Activated naive CD4-positive, alpha-beta T cell treated with anti-CD3 and anti-CD28 coated beads for 36 hours (primary cell): ENCODE measurements around the gene PAN3. TPM values are rescaled to one million over a fixed set of nuclear protein-coding genes. Genes with fewer than 3 reads are reported as not detected.
A peak's percentile ranks its signal among the peaks of the same experiment; 100 is the strongest.

Source experiments
- CTCF ChIA-PET: fragments of 350-600 bp; sonication (Branson Sonifier 250); formaldehyde crosslinking; loops from one replicate; lab custom pipeline; 2021; ENCODE audit warnings: antibody characterized with exemption; lab: Charles Lee
- DNase-seq: peaks from one replicate; pipeline ENCODE4 v3.0.0-alpha.2; 2020
- H3K27ac Mint-ChIP-seq: one replicate; pipeline ENCODE4 v1.8.0; 2021; ENCODE audit warnings: mild to moderate bottlenecking, mixed read lengths
- H3K27me3 Mint-ChIP-seq: one replicate; pipeline ENCODE4 v1.8.0; 2021; ENCODE audit warnings: low read depth, mixed read lengths
- H3K36me3 Mint-ChIP-seq: one replicate; pipeline ENCODE4 v1.8.0; 2021; ENCODE audit warnings: low read depth, mixed read lengths
- H3K4me1 Mint-ChIP-seq: one replicate; pipeline ENCODE4 v1.8.0; 2021; ENCODE audit warnings: low read depth, mixed read lengths
- H3K4me3 Mint-ChIP-seq: one replicate; pipeline ENCODE4 v1.8.0; 2021; ENCODE audit warnings: mild to moderate bottlenecking, moderate library complexity, mixed read lengths
- H3K9me3 Mint-ChIP-seq: one replicate; pipeline ENCODE4 v1.8.0; 2021; ENCODE audit warnings: mixed read lengths
- intact Hi-C: fragments of 100-400 bp; cut with micrococcal nuclease; formaldehyde crosslinking; loops from one replicate; pipeline ENCODE4 v1.15.1; 2023
- total RNA-seq, 2 experiments: library from RNA; stranded (reverse); gene quantifications; one replicate each; pipeline ENCODE4 v1.2.3, GENCODE V29; 2021

The PAN3 gene
- total RNA-seq, 2 experiments from 2014 or later: 21.2 to 21.7 TPM

GRCh38 chr13:28179974-28180373 lies 41.6 kb downstream of the PAN3 start:
- no peak for DNase-seq
- no peaks in the 10 kb centered on the region for H3K27me3 Mint-ChIP-seq
- H3K9me3 Mint-ChIP-seq: no peaks in the 10 kb centered on the region
- peaks cover 27% of the 10 kb centered on the region for H3K36me3 Mint-ChIP-seq
- peaks cover 33% of the 10 kb centered on the region for H3K4me1 Mint-ChIP-seq
- no peak overlapping the region for H3K27ac Mint-ChIP-seq
- H3K4me3 Mint-ChIP-seq: no peak overlapping the region
- intact Hi-C loops: no loop called here
- CTCF ChIA-PET: interaction anchor here (0.7 kb wide), 1 partner anchor 879 kb away, joined by 3 read pairs; no protein-coding TSS in a partner anchor

- Mint-ChIP-seq H3K27me3 (no peaks in the 10 kb centered on the region), H3K27ac (no peak overlapping the region), H3K4me3 (no peak overlapping the region), H3K9me3 (no peaks in the 10 kb centered on the region), H3K36me3 (peaks cover 23% of the 10 kb centered on the region), H3K4me1 (peaks cover 33% of the 10 kb centered on the region)
- no peak for DNase-seq
- CTCF ChIA-PET: no interaction called here
- intact Hi-C loops: no loop called here
Measured at GRCh38 chr13:28181413-28181812, 43.1 kb downstream of the PAN3 start.

DNA sequence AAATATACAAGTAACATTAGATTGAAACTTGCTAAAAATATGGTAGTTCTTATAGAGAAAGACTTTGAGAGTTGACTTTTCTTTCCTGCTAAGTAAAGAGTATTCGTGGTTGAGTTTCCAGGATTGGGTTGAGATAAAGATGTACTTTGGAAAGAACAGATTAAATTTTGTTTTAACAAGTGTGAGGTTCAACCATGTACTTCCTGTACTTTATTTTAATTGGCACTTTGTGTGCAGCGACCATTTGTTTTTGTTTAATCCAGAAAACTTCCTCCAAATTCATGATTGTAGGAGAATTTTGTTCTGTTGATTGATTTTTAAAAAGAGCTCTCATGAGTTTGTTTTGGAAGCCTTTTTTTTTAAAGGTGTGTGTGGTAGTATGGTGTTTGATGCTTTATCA lies 46.9 kb downstream of the PAN3 start:
- peaks cover 15% of the 10 kb centered on the region for H3K36me3 Mint-ChIP-seq
- intact Hi-C loops: no loop called here
- peaks cover 29% of the 10 kb centered on the region for H3K4me1 Mint-ChIP-seq
- H3K9me3 Mint-ChIP-seq: no peaks in the 10 kb centered on the region
- DNase-seq: no peak
- no peak overlapping the region for H3K4me3 Mint-ChIP-seq
- H3K27ac Mint-ChIP-seq: no peak overlapping the region
- CTCF ChIA-PET: interaction anchor here (0.6 kb wide), 2 partner anchors 117 to 470 kb away, joined by 3 read pairs; no protein-coding TSS in a partner anchor
- H3K27me3 Mint-ChIP-seq: no peaks in the 10 kb centered on the region

DNA sequence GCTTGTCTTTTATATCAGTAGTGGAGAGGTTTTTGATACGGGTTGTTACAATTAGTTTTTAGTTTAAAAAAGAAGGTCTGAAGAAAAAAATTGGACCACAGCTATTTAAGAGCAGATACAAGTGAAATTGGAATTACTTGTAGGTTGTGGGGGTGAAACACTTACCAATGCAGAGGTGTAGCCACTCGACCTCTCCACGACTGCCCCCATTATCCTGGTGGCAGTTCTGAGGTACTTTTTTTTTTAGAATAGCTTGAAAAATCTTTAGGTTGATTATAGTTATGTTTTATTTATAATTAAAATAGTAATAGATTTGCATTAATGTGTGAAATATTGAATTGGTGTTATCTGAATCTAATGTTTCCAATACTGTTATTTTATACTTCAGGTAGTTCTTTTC lies 60.7 kb downstream of the PAN3 start:
- H3K4me3 Mint-ChIP-seq: no peak overlapping the region
- intact Hi-C loops: no loop called here
- no peaks in the 10 kb centered on the region for H3K27me3 Mint-ChIP-seq
- peaks cover 8% of the 10 kb centered on the region for H3K4me1 Mint-ChIP-seq
- no peak overlapping the region for H3K27ac Mint-ChIP-seq
- H3K36me3 Mint-ChIP-seq: peaks cover 19% of the 10 kb centered on the region
- H3K9me3 Mint-ChIP-seq: no peaks in the 10 kb centered on the region
- DNase-seq: no peak
- CTCF ChIA-PET: interaction anchor here (0.6 kb wide), 1 partner anchor 653 kb away, joined by 7 read pairs; no protein-coding TSS in a partner anchor

DNA sequence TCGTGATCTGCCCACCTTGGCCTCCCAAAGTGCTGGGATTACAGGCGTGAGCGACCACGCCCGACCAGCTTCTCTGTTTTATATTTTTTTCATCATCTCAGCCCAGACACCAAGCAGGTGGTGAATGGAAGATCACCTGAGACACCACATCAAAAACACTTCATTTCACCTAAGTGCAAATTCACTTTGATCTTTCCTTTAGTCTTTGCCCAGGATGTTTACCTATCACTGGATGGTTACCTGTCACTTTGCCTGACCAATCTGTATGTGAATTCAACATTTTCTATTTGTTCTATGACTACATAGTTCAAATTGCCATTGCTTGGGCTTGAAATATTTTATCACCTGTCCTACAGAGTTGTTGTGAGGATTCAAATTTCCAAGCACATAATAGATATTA lies 65.7 kb downstream of the PAN3 start:
- intact Hi-C loops: no loop called here
- Mint-ChIP-seq H3K4me1 (peaks cover 36% of the 10 kb centered on the region), H3K9me3 (no peaks in the 10 kb centered on the region), H3K27me3 (no peaks in the 10 kb centered on the region), H3K36me3 (peaks cover 30% of the 10 kb centered on the region), H3K4me3 (no peak overlapping the region), H3K27ac (no peak overlapping the region)
- CTCF ChIA-PET: no interaction called here
- DNase-seq: no peak

GRCh38 chr13:28204690-28205443 lies 66.5 kb downstream of the PAN3 start:
- Mint-ChIP-seq H3K36me3 (peaks cover 32% of the 10 kb centered on the region), H3K9me3 (no peaks in the 10 kb centered on the region), H3K27me3 (no peaks in the 10 kb centered on the region), H3K4me3 (no peak overlapping the region), H3K27ac (no peak overlapping the region), H3K4me1 (peaks cover 38% of the 10 kb centered on the region)
- CTCF ChIA-PET: no interaction called here
- DNase-seq: peak; percentile 75
- intact Hi-C loops: loop anchor here (1.0 kb wide), 3 partner anchors 49 to 66 kb away; no protein-coding TSS in a partner anchor

DNA sequence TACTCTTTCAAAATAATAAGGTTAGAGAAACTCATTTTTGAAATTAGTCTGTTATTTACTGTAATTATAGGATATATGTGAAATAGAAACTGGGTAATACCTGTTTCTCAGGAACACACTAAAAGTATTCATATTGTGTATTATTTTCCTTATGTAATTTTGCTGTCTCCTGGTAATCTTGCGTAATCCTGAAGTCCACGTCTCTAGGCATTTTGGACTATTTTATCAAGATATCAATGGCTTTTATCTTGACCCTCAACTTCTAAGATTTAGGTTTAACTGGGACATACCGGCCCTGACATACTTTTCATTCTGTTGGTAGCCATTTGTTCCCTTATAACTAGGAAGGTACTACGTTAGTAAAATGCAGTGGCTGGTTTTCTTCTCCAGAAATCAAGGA lies 80.3 kb downstream of the PAN3 start:
- H3K27ac Mint-ChIP-seq: no peak overlapping the region
- CTCF ChIA-PET: no interaction called here
- no peaks in the 10 kb centered on the region for H3K9me3 Mint-ChIP-seq
- no peaks in the 10 kb centered on the region for H3K27me3 Mint-ChIP-seq
- no peak overlapping the region for H3K4me3 Mint-ChIP-seq
- intact Hi-C loops: no loop called here
- peaks cover 16% of the 10 kb centered on the region for H3K4me1 Mint-ChIP-seq
- peaks cover 7% of the 10 kb centered on the region for H3K36me3 Mint-ChIP-seq
- DNase-seq: no peak

DNA sequence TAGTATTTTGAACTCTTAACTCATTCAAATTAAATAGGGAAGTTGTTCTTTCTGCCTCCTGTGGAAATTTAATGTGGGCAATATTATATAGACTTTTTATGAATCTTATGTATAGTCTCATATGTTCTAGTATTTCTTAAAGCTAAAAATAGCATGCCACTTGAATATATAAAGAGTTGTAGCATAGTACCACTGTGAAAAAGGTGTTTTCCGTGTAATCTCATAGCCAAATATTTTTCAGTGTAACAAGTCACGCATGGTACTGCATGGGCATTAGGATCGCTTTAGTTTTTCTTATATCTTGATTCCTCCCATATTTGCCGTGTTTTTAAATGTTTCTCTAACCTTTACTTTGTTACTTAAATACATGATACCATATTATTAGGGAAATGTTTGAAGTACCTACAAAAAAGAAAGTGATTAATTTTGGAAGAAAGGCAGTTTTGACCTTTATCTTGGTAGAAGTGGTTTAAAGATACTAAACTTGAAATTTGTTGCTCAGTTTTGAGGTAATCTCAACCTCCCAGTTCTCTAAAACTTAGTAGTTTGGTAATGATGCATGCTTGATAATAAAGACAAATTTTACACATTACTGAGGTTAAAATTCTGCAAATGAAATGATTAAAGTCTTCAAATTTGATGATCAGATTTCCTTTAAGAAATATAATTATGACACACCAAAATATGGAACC lies 81.2 kb downstream of the PAN3 start:
- Mint-ChIP-seq H3K4me1 (peaks cover 16% of the 10 kb centered on the region), H3K4me3 (no peak overlapping the region), H3K36me3 (peaks cover 9% of the 10 kb centered on the region), H3K27ac (no peak overlapping the region), H3K9me3 (no peaks in the 10 kb centered on the region), H3K27me3 (no peaks in the 10 kb centered on the region)
- intact Hi-C loops: no loop called here
- CTCF ChIA-PET: no interaction called here
- no peak for DNase-seq

DNA sequence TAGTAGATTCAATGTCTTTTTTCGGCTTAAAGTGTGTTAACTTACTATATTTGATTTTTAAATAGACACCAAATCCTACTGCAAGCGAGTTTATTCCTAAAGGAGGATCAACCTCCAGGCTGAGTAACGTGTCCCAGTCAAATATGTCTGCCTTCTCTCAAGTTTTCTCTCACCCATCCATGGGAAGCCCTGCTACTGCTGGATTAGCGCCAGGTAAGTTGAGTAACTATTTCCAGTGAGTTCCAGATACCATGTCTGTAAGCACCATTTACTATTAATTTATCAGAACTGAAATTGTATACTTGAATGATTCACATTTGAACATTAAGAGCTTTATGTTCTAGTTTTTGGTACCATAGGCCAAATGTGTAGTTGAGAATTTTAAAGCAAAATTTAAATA lies 81.8 kb downstream of the PAN3 start:
- no peak overlapping the region for H3K27ac Mint-ChIP-seq
- DNase-seq: no peak
- H3K4me1 Mint-ChIP-seq: peaks cover 16% of the 10 kb centered on the region
- no peaks in the 10 kb centered on the region for H3K27me3 Mint-ChIP-seq
- H3K4me3 Mint-ChIP-seq: no peak overlapping the region
- peaks cover 6% of the 10 kb centered on the region for H3K36me3 Mint-ChIP-seq
- intact Hi-C loops: no loop called here
- CTCF ChIA-PET: no interaction called here
- H3K9me3 Mint-ChIP-seq: no peaks in the 10 kb centered on the region

- no peak for DNase-seq
- Mint-ChIP-seq H3K9me3 (no peaks in the 10 kb centered on the region), H3K36me3 (peaks cover 11% of the 10 kb centered on the region), H3K4me1 (peaks cover 4% of the 10 kb centered on the region), H3K4me3 (no peak overlapping the region), H3K27me3 (no peaks in the 10 kb centered on the region), H3K27ac (no peak overlapping the region)
- intact Hi-C loops: no loop called here
- CTCF ChIA-PET: interaction anchor here (0.6 to 0.7 kb wide), 2 partner anchors 39 to 199 kb away, joined by 3 to 4 read pairs; no protein-coding TSS in a partner anchor
Measured at GRCh38 chr13:28229522-28230411, 91.4 kb downstream of the PAN3 start.

DNA sequence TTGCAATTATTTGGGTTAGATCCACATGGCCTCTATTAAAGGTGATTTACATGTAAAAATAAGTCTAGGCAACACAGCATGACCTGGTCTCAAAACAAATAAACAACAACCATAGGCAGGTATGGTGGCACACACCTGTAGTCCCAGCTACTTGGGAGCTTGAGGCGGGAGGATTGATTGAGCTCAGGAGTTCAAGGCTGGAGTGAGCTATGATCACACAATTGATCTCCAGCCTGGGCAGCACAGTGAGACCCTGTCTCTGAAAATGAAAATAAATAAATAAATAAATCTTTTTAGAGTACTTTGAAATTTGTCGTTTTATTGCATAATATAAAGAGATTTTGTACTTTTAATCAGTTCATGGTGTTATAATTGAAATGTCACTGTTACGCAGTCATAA lies 93.3 kb downstream of the PAN3 start:
- intact Hi-C loops: no loop called here
- H3K27ac Mint-ChIP-seq: no peak overlapping the region
- H3K27me3 Mint-ChIP-seq: no peaks in the 10 kb centered on the region
- no peaks in the 10 kb centered on the region for H3K9me3 Mint-ChIP-seq
- H3K36me3 Mint-ChIP-seq: peaks cover 16% of the 10 kb centered on the region
- no peak overlapping the region for H3K4me3 Mint-ChIP-seq
- CTCF ChIA-PET: no interaction called here
- DNase-seq: no peak
- peaks cover 4% of the 10 kb centered on the region for H3K4me1 Mint-ChIP-seq

- DNase-seq: no peak
- Mint-ChIP-seq H3K27ac (no peak overlapping the region), H3K36me3 (peaks cover 25% of the 10 kb centered on the region), H3K4me3 (no peak overlapping the region), H3K9me3 (no peaks in the 10 kb centered on the region), H3K27me3 (no peaks in the 10 kb centered on the region), H3K4me1 (peaks cover 2% of the 10 kb centered on the region)
- intact Hi-C loops: no loop called here
- CTCF ChIA-PET: interaction anchor here (1.2 kb wide), 1 partner anchor 22 kb away, joined by 3 read pairs; no protein-coding TSS in a partner anchor
Measured at GRCh38 chr13:28237944-28238343, 99.6 kb downstream of the PAN3 start.
